ENCODE measurements around the gene PTPRK.

The PTPRK gene

DNA sequence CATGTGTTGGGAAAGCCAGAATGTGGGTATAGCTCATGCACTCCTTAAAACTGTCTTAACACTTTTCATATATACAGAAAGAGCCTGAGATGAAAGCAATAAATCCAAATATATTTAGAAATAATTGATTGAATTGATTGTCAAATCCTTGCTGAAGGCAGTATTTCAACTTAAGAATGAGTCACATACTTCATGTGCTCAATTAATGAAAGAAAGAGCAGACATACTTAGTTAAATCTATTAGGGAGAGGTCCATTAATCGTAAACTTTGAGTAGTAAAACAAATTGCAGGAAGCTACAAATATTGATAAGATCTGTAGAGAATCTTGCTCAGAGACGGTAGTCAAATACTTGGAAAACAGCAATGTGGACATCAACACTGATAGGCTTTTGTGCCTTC, 358.0 kb downstream of the PTPRK start:
- Histone ChIP-seq H3K4me3 (ENCODE audit: insufficient read depth, low read depth, low read length) (no peak overlapping the region), H3K36me3 (ENCODE audit: control insufficient read depth, insufficient read depth, low read length) (no peaks in the 10 kb centered on the region), H3K27me3 (ENCODE audit: control insufficient read depth, insufficient read depth, low read length, poor library complexity, severe bottlenecking) (no peaks in the 10 kb centered on the region), H3K27ac (ENCODE audit: insufficient read depth, low read depth, low read length, poor library complexity, severe bottlenecking) (no peak overlapping the region), H3K4me1 (ENCODE audit: control insufficient read depth, insufficient read depth, low read length) (no peaks in the 10 kb centered on the region), H3K9me3 (ENCODE audit: control insufficient read depth, low read length) (no peaks in the 10 kb centered on the region)
- WGBS, 2 experiments: 84 to 99% methylated on average over 2 of the region's 2 CpGs

DNA sequence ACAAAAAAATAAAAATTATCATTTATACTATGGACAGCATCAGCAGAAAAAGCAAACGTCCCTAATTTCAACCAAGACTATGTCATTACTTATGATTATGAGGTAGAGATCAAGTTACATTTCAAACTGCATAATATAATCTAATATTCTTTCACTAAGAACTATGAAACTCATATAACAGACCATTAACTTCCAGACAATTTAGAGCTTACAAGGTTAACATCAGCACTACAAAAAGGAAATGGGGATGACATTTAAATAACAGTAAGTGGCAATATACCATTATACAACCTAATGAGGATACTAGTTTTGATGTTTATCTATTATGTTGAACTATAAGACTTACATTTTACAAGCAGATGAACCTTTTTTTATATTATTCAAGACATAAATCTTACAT, 358.6 kb downstream of the PTPRK start:
- no peaks in the 10 kb centered on the region for H3K27me3 ChIP-seq (ENCODE audit: control insufficient read depth, insufficient read depth, low read length, poor library complexity, severe bottlenecking)
- H3K4me3 ChIP-seq (ENCODE audit: insufficient read depth, low read depth, low read length): no peak overlapping the region
- no peaks in the 10 kb centered on the region for H3K9me3 ChIP-seq (ENCODE audit: control insufficient read depth, low read length)
- H3K4me1 ChIP-seq (ENCODE audit: control insufficient read depth, insufficient read depth, low read length): no peaks in the 10 kb centered on the region
- WGBS, 2 experiments: 71% methylated on average over 1 of the region's 1 CpG; no CpG with 5 or more reads in 1 of the 2 experiments
- H3K27ac ChIP-seq (ENCODE audit: insufficient read depth, low read depth, low read length, poor library complexity, severe bottlenecking): no peak overlapping the region
- H3K36me3 ChIP-seq (ENCODE audit: control insufficient read depth, insufficient read depth, low read length): no peaks in the 10 kb centered on the region

DNA sequence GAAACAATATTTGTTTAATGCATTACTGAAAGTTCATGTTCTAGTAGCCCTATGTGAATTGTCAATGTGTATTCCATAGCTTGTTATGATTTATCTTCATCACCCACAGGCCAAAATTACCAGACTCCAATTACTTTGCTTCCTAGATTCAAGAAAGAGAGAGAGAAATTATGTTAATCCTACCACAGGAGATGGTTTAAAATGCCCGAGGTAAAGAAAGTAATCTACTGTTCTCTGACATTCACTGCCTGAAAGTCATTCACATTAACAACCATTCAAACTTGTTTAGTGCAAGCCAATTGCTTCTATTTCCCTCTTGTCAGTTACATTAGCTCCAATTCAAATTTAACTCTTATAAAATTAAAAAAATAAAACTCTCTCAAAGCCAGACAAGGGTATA, 359.1 kb downstream of the PTPRK start:
- no peaks in the 10 kb centered on the region for H3K27me3 ChIP-seq (ENCODE audit: control insufficient read depth, insufficient read depth, low read length, poor library complexity, severe bottlenecking)
- 74 to 100% methylated on average over 1 of the region's 1 CpG for WGBS, 2 experiments
- no peaks in the 10 kb centered on the region for H3K9me3 ChIP-seq (ENCODE audit: control insufficient read depth, low read length)
- no peak overlapping the region for H3K4me3 ChIP-seq (ENCODE audit: insufficient read depth, low read depth, low read length)
- no peak overlapping the region for H3K27ac ChIP-seq (ENCODE audit: insufficient read depth, low read depth, low read length, poor library complexity, severe bottlenecking)
- H3K36me3 ChIP-seq (ENCODE audit: control insufficient read depth, insufficient read depth, low read length): no peaks in the 10 kb centered on the region
- H3K4me1 ChIP-seq (ENCODE audit: control insufficient read depth, insufficient read depth, low read length): no peaks in the 10 kb centered on the region

DNA sequence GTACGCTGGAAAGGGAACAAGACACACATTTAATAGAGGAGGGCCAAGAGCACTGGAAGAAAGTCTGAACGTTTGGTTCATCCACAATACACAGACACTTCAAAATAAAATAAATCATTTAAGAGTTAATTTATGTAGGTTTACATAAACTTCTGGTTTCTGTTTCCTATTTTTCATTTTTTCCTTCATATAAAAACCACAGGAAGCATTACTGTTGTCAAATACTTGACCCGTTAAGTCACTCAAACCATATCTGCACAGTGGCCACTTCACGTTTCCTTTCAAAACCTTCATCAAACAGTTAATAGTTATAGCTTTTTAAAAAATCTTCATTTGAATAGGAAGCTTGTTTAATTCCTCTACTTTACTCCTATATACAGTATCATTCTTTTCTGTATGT, 361.9 kb downstream of the PTPRK start:
- Histone ChIP-seq H3K36me3 (ENCODE audit: control insufficient read depth, insufficient read depth, low read length) (no peaks in the 10 kb centered on the region), H3K4me3 (ENCODE audit: insufficient read depth, low read depth, low read length) (no peak overlapping the region), H3K27me3 (ENCODE audit: control insufficient read depth, insufficient read depth, low read length, poor library complexity, severe bottlenecking) (no peaks in the 10 kb centered on the region), H3K9me3 (ENCODE audit: control insufficient read depth, low read length) (no peaks in the 10 kb centered on the region), H3K27ac (ENCODE audit: insufficient read depth, low read depth, low read length, poor library complexity, severe bottlenecking) (no peak overlapping the region), H3K4me1 (ENCODE audit: control insufficient read depth, insufficient read depth, low read length) (no peaks in the 10 kb centered on the region)
- 89 to 100% methylated on average over 2 to 3 of the region's 4 CpGs for WGBS, 2 experiments

DNA sequence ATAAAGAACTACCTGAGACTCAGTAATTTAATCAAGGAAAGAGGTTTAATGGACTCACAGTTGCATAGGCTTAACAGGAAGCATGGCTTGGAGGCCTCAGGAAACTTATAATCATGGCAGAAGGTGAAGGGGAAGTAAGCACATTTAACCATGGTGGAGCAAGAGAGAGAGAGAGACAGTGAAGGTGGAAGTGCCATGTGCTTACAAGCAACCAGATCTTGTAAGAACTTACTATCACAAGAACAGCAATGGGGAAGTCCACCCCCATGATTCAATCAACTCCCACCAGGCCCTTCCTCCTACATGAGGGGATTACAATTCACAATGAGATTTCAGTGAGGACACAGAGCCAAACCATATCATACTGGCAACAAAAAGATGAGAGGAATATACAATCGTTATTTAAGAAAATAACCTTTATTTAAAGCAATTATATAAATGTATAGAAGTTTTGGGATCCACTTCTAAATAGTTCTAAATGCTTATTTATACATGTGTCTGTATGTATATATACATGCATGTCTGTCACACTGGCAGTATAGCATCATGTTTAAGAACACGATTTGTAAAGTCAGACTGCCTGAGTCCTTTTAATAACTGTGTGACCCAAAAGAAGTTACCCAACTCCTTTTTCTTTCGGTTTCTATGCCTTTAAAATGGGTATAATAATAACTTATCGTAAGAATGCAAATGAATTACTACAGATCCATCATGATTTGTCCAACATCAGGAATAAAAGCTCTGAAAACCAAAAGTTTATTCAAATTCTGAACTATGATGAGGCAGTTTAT, 363.9 kb downstream of the PTPRK start:
- H3K27ac ChIP-seq (ENCODE audit: insufficient read depth, low read depth, low read length, poor library complexity, severe bottlenecking): no peak overlapping the region
- WGBS, 2 experiments: 89 to 100% methylated on average over 1 to 2 of the region's 4 CpGs

DNA sequence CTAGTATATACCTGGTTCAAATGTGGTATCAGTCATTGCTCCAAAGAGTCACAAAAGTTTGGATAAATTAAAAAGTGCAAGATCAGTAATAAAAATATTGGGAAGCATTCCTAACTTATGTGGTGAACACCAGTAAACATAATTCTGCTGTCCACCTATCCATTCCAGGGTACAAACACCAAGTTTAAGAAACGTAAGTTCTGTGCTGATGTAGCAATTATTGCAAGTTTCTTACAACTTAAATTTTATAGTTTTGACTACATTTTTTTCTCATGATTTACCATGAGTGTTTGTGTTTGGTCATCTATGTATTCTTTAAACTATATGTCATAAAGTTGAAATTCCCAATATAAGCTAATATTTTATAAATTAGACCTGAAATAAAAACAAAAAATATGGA, 364.6 kb downstream of the PTPRK start:
- Histone ChIP-seq H3K36me3 (ENCODE audit: control insufficient read depth, insufficient read depth, low read length) (no peaks in the 10 kb centered on the region), H3K27ac (ENCODE audit: insufficient read depth, low read depth, low read length, poor library complexity, severe bottlenecking) (no peak overlapping the region), H3K27me3 (ENCODE audit: control insufficient read depth, insufficient read depth, low read length, poor library complexity, severe bottlenecking) (no peaks in the 10 kb centered on the region), H3K4me1 (ENCODE audit: control insufficient read depth, insufficient read depth, low read length) (no peaks in the 10 kb centered on the region), H3K9me3 (ENCODE audit: control insufficient read depth, low read length) (no peaks in the 10 kb centered on the region), H3K4me3 (ENCODE audit: insufficient read depth, low read depth, low read length) (no peak overlapping the region)
- WGBS, 2 experiments: no CpG with 5 or more reads among the region's 1 CpG

More for the DNA sequence above, 363.9 kb downstream of the PTPRK start:
- no peaks in the 10 kb centered on the region for H3K4me1 ChIP-seq (ENCODE audit: control insufficient read depth, insufficient read depth, low read length)
- H3K9me3 ChIP-seq (ENCODE audit: control insufficient read depth, low read length): no peaks in the 10 kb centered on the region
- no peak overlapping the region for H3K4me3 ChIP-seq (ENCODE audit: insufficient read depth, low read depth, low read length)
- no peaks in the 10 kb centered on the region for H3K36me3 ChIP-seq (ENCODE audit: control insufficient read depth, insufficient read depth, low read length)
- H3K27me3 ChIP-seq (ENCODE audit: control insufficient read depth, insufficient read depth, low read length, poor library complexity, severe bottlenecking): no peaks in the 10 kb centered on the region

DNA sequence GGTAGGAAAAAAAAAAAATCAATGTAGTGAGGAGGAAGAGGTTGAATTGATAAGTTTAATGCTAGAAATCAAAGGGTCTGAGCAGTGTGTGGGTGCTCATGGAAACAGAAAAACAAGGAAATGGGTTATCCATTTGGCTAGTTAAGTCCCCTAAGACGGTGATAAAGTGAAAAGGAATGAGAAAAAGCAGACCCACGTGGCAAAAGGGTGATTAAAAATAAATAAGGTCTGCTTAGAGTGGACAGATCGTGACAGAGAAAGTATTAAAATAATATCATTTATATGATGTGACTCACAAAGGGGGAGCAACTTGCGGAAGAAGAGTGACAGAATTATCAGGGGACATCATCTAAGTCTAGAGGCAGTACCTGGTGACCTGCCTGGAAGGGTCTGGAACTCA, 367.8 kb downstream of the PTPRK start:
- 85 to 92% methylated on average over 4 of the region's 4 CpGs for WGBS, 2 experiments
- Histone ChIP-seq H3K27me3 (ENCODE audit: control insufficient read depth, insufficient read depth, low read length, poor library complexity, severe bottlenecking) (no peaks in the 10 kb centered on the region), H3K9me3 (ENCODE audit: control insufficient read depth, low read length) (no peaks in the 10 kb centered on the region), H3K4me1 (ENCODE audit: control insufficient read depth, insufficient read depth, low read length) (no peaks in the 10 kb centered on the region), H3K4me3 (ENCODE audit: insufficient read depth, low read depth, low read length) (no peak overlapping the region), H3K36me3 (ENCODE audit: control insufficient read depth, insufficient read depth, low read length) (no peaks in the 10 kb centered on the region), H3K27ac (ENCODE audit: insufficient read depth, low read depth, low read length, poor library complexity, severe bottlenecking) (no peak overlapping the region)

DNA sequence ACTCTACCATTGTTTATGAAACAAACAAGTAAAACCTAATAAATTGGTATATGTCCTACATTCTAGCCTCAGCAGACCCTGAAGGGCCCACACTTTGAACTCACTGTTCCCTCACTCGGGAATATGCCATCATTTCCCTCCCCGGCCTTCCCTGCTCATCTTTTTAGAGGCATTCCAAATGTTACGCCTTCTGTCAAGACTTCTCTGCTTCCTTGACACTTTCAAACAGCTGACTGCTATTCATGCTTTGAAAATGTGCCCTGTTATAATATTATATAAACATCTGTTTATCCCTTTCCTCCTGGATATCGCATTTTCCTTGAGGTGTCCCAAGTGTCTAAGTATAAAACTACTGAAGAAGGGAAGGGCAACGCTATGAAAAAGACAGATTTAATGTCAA, 370.0 kb downstream of the PTPRK start:
- no peaks in the 10 kb centered on the region for H3K36me3 ChIP-seq (ENCODE audit: control insufficient read depth, insufficient read depth, low read length)
- H3K27ac ChIP-seq (ENCODE audit: insufficient read depth, low read depth, low read length, poor library complexity, severe bottlenecking): no peak overlapping the region
- no peaks in the 10 kb centered on the region for H3K4me1 ChIP-seq (ENCODE audit: control insufficient read depth, insufficient read depth, low read length)
- H3K27me3 ChIP-seq (ENCODE audit: control insufficient read depth, insufficient read depth, low read length, poor library complexity, severe bottlenecking): no peaks in the 10 kb centered on the region
- no peak overlapping the region for H3K4me3 ChIP-seq (ENCODE audit: insufficient read depth, low read depth, low read length)
- H3K9me3 ChIP-seq (ENCODE audit: control insufficient read depth, low read length): no peaks in the 10 kb centered on the region
- 97 to 98% methylated on average over 4 to 5 of the region's 5 CpGs for WGBS, 2 experiments

DNA sequence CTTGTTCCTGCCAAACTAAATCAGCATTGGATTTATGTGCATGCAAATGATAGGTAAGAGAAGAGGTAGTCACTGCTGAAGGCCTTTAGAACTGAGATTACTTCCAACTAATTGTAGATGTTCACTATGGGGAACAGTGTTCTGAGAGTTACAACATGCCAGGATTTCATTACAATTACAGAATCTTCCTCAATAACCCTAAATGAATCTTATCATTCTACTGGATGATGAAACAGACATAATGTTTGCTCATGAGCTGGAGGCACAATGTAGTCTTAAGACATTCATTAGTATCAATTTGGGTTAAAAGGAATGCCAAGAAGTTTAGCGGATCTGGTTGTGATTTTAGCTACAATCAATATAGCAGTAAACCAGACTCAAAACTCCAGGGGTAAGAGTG, 370.6 kb downstream of the PTPRK start:
- H3K27me3 ChIP-seq (ENCODE audit: control insufficient read depth, insufficient read depth, low read length, poor library complexity, severe bottlenecking): no peaks in the 10 kb centered on the region
- H3K4me1 ChIP-seq (ENCODE audit: control insufficient read depth, insufficient read depth, low read length): no peaks in the 10 kb centered on the region
- H3K9me3 ChIP-seq (ENCODE audit: control insufficient read depth, low read length): no peaks in the 10 kb centered on the region
- no peak overlapping the region for H3K4me3 ChIP-seq (ENCODE audit: insufficient read depth, low read depth, low read length)
- 77% methylated on average over 1 of the region's 1 CpG; no CpG with 5 or more reads in 1 of the 2 experiments for WGBS, 2 experiments
- H3K27ac ChIP-seq (ENCODE audit: insufficient read depth, low read depth, low read length, poor library complexity, severe bottlenecking): no peak overlapping the region
- H3K36me3 ChIP-seq (ENCODE audit: control insufficient read depth, insufficient read depth, low read length): no peaks in the 10 kb centered on the region

DNA sequence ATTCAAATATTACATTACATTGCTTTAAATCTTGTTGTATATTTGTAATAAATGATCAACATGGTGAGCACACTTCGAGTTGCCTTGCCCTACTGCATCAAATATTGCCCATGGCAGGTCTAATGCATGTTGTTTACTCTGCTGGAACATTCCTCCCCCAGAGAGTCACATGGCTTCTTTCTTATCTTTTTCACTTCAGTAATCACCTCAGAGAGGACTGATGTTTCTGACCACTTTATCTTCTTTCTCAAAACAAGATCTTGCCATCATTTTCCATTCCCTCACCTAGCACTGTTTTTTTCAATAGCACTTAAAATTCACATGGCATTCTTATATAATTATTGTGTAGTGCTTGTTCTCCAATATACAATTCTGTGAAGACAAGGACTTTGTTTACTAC, 376.1 kb downstream of the PTPRK start:
- WGBS, 2 experiments: 81 to 89% methylated on average over 1 of the region's 1 CpG
- no peak overlapping the region for H3K27ac ChIP-seq (ENCODE audit: insufficient read depth, low read depth, low read length, poor library complexity, severe bottlenecking)
- no peaks in the 10 kb centered on the region for H3K27me3 ChIP-seq (ENCODE audit: control insufficient read depth, insufficient read depth, low read length, poor library complexity, severe bottlenecking)

More for the DNA sequence above, 376.1 kb downstream of the PTPRK start:
- H3K4me3 ChIP-seq (ENCODE audit: insufficient read depth, low read depth, low read length): no peak overlapping the region
- H3K4me1 ChIP-seq (ENCODE audit: control insufficient read depth, insufficient read depth, low read length): no peaks in the 10 kb centered on the region
- no peaks in the 10 kb centered on the region for H3K36me3 ChIP-seq (ENCODE audit: control insufficient read depth, insufficient read depth, low read length)
- no peaks in the 10 kb centered on the region for H3K9me3 ChIP-seq (ENCODE audit: control insufficient read depth, low read length)
